HG02588 (cell line): Measurements from ENCODE around the gene APOL3.
"Not testable (repeated sequence)": the region's sequence is repeated elsewhere in the genome, so short reads cannot be mapped to it uniquely, and the experiment has no call there.

Experiments used
- ATAC-seq: cut with Tn5 transposase; IDR thresholded peaks from one replicate; pipeline ENCODE4 v1.9.1; 2021; ENCODE audit warnings: mild to moderate bottlenecking, moderate library complexity; ENCODE audit not compliant: unreplicated experiment

The APOL3 gene

DNA sequence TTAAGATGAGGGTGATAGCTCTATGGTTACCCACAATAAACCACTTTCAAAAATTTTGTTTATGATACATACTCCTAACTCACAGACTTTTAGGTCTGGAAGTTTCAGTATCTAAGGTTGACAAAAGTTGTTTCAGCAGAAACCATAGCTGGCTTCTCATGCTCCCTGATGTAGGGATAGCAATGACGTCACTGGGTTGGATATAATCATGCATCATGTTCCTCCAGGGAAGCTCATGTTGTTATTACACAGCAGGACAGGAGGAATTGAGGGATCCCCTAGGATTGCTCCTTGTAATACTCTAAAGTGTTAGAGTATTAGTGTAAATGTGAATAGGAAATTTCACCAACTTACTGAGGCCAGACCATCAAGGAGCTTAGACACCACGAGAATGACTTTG is 23.6 kb downstream of the APOL3 start:
- no peak for ATAC-seq

DNA sequence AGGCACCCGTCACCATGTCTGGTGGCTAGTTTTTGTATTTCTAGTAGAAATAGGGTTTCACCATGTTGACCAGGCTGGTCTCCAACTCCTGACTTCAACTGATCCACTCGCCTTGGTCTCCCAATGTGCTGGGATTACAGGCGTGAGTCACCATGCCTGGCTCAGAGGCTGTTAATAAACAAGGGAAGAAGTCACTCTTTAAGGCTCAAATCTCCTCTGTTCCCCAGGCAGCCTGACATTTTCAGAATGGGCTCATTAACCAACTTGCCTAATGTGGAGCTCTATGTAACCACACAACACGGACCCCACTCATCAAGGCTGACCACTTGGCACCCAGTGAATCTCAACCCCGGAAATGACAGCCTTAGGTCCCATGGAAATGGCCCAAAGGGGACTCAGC is 24.1 kb downstream of the APOL3 start:
- no peak for ATAC-seq

DNA sequence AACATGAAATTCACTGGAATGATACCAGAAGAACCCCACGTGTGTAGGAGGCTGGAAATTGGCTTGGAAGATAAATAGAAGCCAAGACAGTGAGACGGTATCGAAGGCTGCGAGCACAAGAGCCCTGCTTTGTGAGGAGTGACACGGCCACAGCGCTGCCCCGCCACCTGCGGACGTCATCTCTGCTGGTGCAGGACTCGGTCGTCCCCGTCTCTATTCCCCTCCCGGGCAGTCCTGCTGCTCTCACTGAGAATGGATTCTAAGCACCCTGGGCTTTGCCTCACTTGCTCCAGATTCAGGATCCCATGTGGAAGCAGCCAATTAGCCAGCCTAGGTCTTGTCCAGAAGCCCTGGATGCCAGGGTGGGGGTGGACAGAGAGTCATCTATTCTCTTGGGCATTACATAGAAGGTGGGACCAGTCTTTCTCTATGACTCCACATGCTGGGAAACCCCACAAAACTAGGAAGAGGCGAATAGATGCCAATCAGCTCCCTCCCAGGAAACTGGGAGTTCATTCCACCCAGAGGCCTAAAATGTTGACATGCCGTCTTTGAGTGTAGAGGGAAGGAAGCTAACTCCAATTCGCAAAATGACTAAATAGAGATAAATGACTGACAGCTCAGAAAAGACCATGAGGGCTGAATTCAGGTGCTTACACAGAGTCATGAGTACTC is 25.1 kb downstream of the APOL3 start:
- ATAC-seq, result no peak

DNA sequence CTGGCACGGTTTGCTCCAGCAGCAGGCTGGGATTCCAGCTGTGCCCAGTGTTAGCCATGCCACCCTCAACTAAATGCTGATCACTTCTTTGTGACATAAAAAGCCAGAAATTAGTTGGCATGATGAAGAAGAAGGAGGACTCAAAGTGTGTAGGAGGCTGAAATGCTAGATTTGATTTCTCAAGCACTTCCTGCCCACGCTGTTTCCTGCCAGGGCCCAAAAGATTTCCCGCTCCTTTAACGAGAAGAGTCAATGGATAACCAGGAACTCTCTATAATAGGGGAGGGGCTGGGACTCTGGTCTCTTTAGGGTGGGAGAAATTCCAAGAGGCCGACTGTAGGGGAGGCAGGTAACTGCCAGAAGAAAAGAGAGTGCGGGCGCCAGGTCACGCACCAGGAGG is 26.4 kb downstream of the APOL3 start:
- no peak for ATAC-seq

DNA sequence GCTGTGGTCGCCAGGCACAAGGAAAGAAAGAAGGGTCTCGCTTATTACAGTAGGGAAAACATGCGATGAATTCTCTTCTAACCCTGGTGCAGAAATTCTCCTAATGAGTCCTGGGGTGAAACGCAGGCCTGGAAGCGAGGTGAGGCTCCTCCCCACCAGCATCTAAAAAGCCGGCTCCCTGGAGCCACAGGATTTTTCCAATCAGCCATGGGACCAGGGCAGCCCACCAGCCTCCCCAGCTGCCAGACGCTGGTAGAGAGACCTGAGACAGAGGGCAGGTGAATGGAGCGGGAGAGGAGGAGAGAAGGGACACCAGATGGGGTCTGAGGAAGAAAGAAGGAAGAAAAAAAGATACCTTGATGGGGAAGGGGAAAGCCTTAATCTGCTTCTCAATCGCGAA is 28.6 kb downstream of the APOL3 start:
- ATAC-seq, result no peak

DNA sequence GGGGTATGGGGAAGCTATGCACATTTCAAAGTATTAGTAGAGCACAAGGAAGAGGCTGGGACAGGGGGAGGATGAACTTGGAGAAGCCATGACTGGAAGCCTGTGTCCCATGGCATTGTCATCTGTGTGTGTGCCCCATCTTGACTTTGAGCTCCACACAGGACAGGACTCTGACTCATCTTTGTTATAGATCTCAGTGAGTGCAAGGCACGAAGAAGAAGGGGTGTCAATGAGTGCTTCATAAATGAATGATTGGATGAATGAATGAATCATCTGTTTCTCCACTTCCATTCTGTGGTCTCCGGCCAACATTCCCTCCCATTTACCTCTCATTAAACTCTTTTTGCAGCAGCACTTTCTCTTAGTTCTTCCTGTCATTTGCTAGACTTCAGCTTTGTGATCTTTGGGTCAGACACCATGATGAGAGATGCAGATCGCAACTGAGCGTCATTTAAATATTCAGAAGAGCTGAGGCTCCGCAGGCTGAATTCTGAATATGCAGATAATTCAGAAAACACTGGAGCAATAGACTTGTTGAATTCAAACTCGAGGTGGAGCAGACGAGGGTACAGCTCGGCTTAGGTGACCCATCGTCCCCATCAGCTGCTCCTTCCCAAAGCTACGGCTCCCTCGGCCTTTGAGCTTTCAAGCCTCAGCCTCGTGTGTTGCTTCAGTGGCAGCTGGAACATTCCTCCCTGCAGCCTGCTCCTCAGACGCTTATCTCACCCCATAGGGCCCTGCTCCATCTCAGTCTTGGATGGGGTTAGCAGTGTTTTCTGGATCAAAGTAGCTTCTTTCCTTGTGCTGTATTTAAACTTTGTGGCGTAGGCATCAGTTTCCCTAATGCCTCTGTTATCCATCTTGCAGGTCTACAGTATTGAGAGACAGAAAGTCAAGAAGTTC is 30.8 kb downstream of the APOL3 start:
- no peak for ATAC-seq

DNA sequence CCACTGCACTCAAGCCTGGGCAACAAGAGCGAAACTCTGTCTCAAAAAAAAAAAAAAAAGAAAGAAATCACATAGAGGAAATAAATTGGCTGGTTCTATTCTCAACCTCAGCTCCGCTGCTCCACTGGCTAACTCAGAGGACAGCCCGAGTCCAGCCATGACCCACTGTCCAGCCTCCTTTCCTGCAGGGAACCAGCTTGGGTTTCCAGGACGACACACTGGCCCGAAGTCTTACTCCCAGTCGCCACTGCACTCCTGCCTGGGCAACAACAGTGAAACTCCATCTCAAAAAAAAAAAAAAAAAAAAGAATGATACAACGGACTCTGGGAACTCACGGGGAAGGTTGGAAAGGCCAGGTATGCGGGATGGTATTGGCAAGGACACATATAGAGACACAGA is 31.5 kb downstream of the APOL3 start:
- no peak for ATAC-seq

DNA sequence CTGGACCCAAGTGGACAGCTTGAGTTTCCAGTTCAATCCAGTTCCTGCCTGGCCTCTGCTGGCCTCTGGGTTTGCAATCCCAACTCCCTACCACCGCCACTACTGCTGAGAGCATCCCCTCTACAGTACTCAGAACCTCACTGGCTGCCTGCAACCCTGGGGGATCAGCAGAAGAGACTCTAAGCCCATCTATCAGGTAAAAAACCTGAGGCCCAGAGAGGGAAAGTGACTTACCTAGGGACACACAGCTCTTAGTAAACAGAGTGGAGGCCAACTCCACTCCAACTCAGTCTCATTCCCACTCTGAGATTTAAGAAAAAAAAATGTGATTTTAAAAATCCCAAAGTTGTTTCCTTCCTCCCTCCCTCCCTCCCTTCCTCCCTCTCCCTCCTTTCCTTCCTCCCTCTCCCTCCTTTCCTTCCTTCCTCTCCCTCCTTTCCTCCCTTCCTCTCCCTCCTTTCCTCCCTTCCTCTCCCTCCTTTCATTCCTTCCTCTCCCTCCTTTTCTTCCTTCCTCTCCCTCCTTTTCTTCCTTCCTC is 34.5 kb downstream of the APOL3 start:
- ATAC-seq, result no peak

DNA sequence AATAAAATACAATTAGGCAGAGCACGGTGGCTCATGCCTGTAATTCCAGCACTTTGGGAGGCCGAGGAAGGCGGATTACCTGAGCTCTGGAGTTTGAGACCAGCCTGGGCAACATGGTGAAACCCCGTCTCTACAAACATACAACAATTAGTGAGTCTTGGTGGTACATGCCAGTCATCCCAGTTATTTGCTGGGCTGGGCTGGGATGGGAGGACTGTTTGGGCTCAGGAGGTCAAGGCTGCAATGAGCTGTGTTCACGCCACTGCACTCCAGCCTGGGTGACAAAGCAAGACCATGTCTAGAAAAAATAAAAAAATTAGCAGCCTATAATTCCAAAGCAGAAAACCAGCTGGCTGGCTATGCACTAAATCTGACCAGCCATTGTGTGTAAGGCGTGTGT is 35.1 kb downstream of the APOL3 start:
- no peak for ATAC-seq

DNA sequence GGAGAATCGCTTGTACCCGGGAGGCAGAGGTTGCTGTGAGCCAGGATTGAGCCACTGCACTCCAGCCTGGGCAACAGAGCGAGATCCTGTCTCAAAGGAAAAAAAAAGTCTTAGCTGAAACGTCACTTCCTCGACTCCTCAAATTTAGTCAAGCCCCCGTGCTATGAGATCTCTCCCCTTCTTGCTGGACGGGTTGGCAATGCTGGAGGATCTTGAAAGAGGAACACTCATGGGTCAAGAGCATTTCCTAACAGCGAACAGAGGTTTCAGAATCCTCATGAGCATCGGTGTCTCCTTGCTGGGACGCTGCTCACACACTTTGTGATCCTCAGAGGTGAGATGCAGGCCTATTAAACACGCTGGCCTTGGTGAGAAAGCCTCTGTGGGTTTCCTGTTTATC is 35.9 kb downstream of the APOL3 start:
- no peak for ATAC-seq

DNA sequence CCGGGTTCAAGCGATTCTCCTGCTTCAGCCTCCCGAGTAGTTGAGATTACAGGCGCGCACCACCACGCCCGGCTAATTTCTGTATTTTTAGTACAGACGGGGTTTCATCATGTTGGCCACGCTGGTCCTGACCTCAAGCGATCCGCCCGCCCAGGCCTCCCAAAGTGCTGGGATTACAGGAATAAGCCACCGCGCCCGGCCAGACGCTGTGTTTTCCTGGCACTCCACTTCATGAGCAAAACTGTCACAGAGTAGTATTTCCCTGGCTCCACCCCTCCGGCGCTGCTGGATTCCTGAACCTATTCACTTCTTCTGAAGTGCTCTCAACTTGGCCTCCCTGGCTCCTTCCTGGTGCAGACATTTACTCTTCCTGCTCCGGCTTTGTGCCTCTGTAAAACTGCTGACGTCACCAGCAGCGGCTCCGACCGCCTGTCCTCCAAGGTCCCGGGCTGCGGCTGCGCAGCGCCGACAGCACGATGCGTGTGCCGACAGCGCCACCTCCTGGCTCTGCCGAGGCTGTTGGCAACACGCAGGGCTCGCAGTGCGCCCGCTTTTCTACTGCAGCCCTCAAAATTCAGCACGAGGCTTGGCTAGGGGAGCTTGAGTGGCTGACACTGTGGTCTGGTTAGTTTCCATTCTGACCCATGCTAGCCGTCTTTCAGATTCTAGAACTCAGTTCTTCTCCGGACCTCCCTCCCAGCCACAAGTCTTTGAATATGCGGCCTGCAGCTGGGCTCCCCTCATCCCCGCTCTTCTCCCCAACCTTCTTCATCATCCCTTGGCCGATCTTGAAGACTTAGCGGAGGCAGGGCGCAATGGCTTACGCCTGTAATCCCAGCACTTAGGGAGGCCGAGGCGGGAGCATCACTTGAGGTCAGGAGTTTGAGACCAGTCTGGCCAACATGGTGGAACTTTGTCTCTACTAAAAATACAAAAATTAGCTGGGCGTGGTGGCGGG is 36.6 kb downstream of the APOL3 start:
- no peak for ATAC-seq

DNA sequence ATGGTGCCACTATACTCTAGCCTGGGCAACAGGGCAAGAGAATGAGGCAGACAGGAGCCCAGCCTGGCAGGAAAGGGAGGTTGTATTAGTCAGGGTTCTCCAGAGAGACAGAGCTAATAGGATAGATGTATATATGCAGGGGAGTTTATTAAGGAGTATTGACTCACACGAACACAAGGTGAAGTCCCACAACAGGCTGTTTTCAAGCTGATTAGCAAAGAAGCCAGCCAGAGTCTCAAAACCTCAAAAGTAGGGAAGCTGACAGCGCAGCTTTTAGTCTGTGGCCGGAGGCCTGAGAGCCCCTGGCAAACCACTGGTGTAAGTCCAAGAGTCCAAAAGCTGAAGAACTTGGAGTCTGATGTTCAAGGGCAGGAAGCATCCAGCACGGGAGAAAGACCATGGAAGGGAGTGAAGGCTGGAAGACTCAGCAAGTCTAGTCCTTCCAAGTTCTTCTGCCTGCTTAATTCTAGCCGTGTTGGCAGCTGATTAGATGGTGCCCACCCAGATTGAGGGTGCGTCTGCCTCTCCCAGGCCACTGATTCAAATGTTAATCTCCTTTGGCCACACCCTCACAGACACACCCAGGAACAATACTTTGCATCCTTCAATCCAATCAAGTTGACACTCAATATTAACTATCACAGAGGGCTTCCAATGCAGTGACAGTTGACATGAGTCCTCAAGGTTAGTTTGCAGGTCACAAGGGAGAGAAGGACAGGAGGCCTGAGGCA is 39.8 kb downstream of the APOL3 start:
- not testable (repeated sequence) for ATAC-seq

DNA sequence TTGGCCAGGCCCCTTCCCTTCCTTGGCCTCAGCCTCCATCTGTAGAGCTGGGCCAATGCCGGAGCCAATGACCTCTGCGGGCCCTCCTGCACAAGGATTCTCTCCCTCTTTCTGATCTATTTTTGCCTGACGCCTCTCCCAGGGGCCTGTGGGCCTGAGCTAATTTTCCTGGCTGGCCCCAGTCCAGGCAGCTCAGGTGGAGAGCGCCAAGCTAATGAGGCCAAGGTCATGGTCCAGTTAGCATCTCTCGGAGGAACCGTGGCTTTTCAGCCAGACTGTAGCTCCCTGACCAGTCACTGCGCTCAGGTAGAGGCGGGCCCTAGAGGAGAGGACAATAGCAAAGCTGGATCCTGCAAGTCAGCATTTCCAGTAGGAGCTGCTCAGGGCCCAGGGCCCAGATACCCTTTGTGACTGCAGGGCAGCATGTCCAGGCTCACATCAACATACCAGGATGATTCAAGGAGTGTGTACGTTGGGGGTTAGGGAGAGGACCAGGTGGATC is 43.5 kb downstream of the APOL3 start:
- no peak for ATAC-seq

DNA sequence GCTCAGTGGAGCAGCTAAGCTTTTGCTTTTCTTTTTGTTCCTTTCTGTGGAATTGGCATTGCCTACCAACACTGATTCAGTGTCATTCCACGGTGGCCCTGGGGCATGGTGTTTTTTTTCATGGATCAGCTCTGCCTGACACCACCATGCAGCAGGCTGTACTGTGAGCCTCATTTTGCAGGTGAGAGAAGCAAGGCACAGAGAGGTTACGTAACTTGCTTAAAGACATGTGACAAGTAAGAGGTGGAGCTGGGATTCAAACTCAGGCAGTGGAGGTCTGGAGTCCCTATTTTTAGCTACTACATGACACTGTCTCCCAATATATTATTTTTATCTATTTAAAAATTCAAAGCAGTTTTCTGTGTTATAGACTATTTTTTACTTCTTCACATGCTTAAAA is 44.4 kb downstream of the APOL3 start:
- no peak for ATAC-seq

DNA sequence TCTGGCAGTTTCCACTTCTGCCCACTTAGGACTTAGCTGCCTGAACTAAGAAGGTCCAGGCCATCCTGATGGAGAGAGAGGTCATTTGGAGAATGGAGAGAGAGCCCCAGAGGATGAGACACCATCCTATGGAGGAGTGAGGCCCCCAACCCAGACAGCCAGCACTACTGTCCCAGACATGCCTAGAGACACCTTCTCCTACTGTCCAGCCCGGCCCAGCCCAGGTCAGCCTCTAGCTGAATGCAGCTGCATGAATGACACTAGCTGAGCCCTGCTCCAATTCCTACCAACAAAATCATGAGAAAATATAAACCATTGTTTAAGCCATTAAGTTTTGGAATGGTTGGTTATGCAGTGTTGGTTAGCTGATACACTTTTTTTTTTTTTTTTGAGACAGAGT is 47.4 kb downstream of the APOL3 start:
- ATAC-seq, result no peak

DNA sequence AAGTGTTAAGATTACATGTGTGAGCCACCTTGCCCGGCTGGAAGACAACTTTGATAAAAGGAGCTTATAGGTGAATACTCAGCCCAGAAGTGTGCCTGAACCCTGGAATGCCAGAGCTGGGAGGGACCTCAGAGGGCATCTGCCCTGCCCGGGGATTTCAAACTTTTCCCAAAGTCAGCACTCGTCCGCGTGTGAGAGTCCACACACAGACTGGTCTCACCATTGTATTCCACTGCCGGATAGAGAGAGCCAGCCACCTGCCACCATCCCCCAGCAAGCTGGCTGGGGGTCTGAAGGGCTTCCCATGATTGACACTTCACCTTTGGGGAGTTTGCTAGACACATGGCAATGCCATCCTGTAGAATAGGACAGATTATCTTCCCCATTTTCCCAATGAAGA is 49.2 kb downstream of the APOL3 start:
- no peak for ATAC-seq

DNA sequence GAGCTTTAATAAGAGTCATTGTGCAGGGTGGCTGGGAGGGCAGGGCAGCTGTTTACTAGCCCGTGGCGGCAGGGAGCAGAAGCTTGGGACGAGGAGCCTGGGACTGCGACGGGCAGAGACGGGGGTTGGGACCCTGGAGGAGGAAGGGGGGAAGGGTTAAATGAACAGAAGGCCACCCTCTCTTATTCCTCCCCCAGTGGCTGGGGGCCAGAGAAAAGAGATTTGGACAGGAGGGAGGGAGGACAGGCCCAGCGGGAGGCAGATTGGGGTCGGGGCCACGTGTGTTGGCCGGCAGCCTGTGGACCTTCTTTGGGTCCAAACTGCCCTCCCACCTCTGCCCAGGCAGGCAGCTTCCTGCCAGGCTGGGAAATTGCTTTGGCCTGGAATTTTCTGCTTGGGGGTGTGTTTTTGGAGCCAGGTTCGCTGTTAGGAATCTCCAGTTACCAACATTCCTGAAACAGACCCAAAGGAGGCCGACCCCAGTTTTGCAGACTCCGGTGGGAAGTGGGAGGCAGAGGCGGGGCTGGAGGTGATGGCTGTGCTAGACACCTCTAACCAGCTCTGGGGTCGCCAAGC is 50.2 kb downstream of the APOL3 start:
- ATAC-seq, result no peak

DNA sequence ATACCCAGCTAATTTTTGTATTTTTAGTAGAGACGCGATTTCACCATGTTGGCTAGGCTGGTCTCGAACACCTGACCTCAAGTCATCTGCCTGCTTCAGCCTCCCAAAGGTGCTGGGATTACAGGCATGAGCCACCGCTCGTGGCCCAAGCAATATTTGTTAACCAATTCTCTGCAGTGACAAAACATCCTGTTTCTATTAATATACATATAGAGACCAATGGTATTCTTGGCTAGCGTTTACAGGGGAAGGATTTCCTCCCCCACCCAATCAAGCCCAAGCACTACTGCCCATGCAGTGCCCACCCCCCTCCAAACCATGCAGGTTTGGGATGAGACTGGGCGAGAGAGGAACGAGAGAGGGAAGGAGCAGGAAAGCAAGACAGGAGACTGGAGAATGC is 53.1 kb downstream of the APOL3 start:
- no peak for ATAC-seq

DNA sequence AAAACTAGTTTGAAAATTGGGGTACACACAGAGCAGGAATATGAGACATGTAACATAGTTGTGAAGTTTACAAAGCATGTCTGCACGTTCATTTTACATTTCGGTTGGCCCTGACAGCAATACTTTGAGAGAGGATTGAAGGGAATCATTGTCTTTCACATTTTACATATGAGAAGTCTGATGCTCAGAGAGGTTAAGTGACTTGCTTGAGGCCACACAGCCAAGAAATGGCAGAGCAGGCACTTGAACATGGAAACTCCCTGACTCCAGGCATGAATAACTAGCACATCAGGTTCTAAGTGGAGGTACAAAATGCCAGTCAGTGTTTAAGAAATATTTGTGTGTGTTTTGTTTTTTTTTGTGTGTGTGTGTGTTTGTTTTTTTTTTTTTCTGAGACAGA is 53.6 kb downstream of the APOL3 start:
- ATAC-seq, result no peak

DNA sequence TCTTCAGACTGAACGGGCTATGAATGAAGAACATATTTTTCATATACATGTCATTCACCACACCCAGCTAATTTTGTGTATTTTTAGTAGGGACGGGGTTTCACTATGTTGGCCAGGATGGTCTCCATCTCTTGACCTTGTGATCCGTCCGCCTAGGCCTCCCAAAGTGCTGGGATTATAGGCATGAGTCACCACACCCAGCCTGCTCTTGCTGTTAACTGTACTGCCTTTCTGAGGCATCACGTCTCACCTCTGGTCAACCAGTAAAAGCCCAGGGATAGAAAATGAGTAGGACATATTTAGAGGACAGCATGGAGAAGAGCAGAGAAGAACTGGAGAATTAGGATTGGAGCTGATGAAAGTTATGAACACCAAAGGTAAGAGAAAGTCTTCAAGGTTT is 55.6 kb downstream of the APOL3 start:
- ATAC-seq, result no peak
